Uterus (tissue), 4 donors: ENCODE results near the gene KCNJ13. TPM values are rescaled to one million over a fixed set of nuclear protein-coding genes. Genes with fewer than 3 reads are reported as not detected.

Experiments
- DNase-seq, 2 donors: peaks; one replicate each; pipeline ENCODE4 v3.0.0-alpha.2; 2019 to 2020
- H3K27ac ChIP-seq, 2 donors: fragments of 200-600 bp; sonication (generic); 1 replicate in 1 of 2; 2 replicates in 1 of 2; pipeline ENCODE4 v1.5.1; 2016 to 2018
- H3K27me3 ChIP-seq, 2 donors: fragments of 200-600 bp; sonication (generic); one replicate each; pipeline ENCODE4 v1.5.1; 2018 to 2019; ENCODE audit warnings: control low read depth in 1 of 2
- H3K36me3 ChIP-seq, 2 donors: fragments of 200-600 bp; sonication (generic); one replicate each; pipeline ENCODE4 v1.5.1; 2019; ENCODE audit warnings: control low read depth in 1 of 2
- H3K4me1 ChIP-seq, 2 donors: fragments of 200-600 bp; sonication (generic); one replicate each; pipeline ENCODE4 v1.5.1; 2018 to 2019; ENCODE audit warnings: control low read depth in 1 of 2
- H3K4me3 ChIP-seq, 2 donors: fragments of 200-600 bp; sonication (generic); 1 replicate in 1 of 2; 2 replicates in 1 of 2; pipeline ENCODE4 v1.5.1; 2018 to 2019; ENCODE audit warnings: mild to moderate bottlenecking in 1 of 2
- H3K9me3 ChIP-seq, 2 donors: fragments of 200-600 bp; sonication (generic); one replicate each; pipeline ENCODE4 v1.5.1; 2019; ENCODE audit warnings: control low read depth in 1 of 2
- POLR2A ChIP-seq, 2 donors: fragments of 450-650 bp; IDR thresholded peaks; one replicate each; pipeline ENCODE4 v1.6.1; 2016; ENCODE audit warnings: antibody characterized with exemption in 2 of 2, mild to moderate bottlenecking in 1 of 2, moderate library complexity in 1 of 2
- intact Hi-C: fragments of 100-400 bp; cut with DNase I; formaldehyde crosslinking; loops from one replicate; pipeline ENCODE4 v1.15.1; 2023; ENCODE audit warnings: low total_unique reads
- total RNA-seq, 4 donors: library from RNA; depleted of rRNA in 3 of 4; stranded (reverse); fragments of >200 nt in 3 of 4; gene quantifications; one replicate each; pipeline versions ENCODE4 v1.1.0 to v1.2.4, GENCODE V29; 2014 to 2023
- TF ChIP-seq, protein P1 (sequence below), 4 experiments: fragments of 200-600 bp in 2 of 4; fragments of 450-650 bp in 2 of 4; sonication (generic) in 2 of 4; IDR thresholded peaks; one replicate each; pipeline ENCODE4 v1.5.1; 2016 to 2019; ENCODE audit warnings: antibody characterized with exemption in 4 of 4, mild to moderate bottlenecking in 2 of 4, moderate library complexity in 1 of 4
- donor health status: DM: yes; HTN: yes; CAD: no.

Gene KCNJ13
- total RNA-seq, 4 donors from 2014 or later, result not detected

DNA sequence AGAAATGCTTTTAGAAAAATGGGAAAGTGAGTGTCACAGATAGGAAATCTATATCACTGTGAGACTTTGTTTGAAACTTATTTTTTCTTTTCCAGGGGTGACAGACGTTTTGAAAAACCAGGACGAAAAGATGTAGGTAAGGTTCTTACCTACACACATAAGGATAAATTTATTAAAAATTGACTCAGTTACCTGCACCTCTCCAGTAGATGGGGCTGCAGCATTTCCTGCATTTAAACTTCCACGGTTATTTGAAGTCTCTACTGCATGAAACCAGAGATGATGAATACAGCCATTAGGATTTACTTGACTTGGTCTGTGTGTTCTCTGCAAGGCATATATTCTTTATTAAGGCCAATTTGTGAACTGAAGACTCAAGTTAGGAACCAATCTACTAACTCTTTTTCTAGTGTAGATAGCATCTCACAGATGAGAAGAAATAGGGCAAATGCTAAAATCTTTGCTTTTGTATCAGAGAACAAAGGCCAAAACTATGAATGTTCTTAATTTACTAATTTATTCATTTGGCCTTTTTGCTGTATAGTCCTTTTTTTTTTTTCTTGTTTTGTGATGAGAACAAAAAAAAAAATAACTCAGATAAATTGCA lies 15.0 kb downstream of the KCNJ13 start:
- H3K4me1 ChIP-seq, result no peaks in the 10 kb centered on the region
- no peak overlapping the region for H3K27ac ChIP-seq
- intact Hi-C loops, result no loop called here
- TF ChIP-seq, protein P1, sequence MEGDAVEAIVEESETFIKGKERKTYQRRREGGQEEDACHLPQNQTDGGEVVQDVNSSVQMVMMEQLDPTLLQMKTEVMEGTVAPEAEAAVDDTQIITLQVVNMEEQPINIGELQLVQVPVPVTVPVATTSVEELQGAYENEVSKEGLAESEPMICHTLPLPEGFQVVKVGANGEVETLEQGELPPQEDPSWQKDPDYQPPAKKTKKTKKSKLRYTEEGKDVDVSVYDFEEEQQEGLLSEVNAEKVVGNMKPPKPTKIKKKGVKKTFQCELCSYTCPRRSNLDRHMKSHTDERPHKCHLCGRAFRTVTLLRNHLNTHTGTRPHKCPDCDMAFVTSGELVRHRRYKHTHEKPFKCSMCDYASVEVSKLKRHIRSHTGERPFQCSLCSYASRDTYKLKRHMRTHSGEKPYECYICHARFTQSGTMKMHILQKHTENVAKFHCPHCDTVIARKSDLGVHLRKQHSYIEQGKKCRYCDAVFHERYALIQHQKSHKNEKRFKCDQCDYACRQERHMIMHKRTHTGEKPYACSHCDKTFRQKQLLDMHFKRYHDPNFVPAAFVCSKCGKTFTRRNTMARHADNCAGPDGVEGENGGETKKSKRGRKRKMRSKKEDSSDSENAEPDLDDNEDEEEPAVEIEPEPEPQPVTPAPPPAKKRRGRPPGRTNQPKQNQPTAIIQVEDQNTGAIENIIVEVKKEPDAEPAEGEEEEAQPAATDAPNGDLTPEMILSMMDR (IDR thresholded peaks at IDR 0.05), result peak in 2 of 4 experiments; percentile 19 to 27
- TF ChIP-seq POLR2A (IDR thresholded peaks at IDR 0.05), result no peak
- no peak overlapping the region for H3K4me3 ChIP-seq
- no peak for DNase-seq
- no peaks in the 10 kb centered on the region for H3K36me3 ChIP-seq
- no peaks in the 10 kb centered on the region for H3K27me3 ChIP-seq
- no peaks in the 10 kb centered on the region for H3K9me3 ChIP-seq

DNA sequence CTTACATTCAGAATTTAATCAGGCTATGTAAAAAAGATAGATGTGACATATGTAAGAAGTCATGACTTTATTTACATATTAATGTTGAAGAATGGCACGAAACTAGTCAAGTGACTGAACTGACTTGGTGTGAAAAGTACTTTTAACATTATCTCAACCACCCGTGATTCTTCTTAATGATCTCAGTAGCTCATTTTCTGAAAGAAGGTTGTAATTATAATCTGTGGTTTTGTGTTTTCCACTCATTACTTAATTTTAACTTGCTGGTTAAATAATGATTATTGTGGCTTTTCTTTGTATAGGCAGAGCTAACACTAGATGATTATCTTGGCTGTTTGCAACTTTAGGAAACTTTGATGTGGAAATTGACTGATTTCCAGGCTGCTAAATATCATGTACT lies 18.5 kb downstream of the KCNJ13 start:
- intact Hi-C loops, result no loop called here
- no peak for DNase-seq
- Histone ChIP-seq H3K27ac (no peak overlapping the region), H3K27me3 (no peaks in the 10 kb centered on the region), H3K9me3 (no peaks in the 10 kb centered on the region), H3K36me3 (no peaks in the 10 kb centered on the region), H3K4me3 (no peak overlapping the region), H3K4me1 (no peaks in the 10 kb centered on the region)
- no peak for TF ChIP-seq POLR2A (IDR thresholded peaks at IDR 0.05)
- TF ChIP-seq, protein P1 (IDR thresholded peaks at IDR 0.05), result no peak

DNA sequence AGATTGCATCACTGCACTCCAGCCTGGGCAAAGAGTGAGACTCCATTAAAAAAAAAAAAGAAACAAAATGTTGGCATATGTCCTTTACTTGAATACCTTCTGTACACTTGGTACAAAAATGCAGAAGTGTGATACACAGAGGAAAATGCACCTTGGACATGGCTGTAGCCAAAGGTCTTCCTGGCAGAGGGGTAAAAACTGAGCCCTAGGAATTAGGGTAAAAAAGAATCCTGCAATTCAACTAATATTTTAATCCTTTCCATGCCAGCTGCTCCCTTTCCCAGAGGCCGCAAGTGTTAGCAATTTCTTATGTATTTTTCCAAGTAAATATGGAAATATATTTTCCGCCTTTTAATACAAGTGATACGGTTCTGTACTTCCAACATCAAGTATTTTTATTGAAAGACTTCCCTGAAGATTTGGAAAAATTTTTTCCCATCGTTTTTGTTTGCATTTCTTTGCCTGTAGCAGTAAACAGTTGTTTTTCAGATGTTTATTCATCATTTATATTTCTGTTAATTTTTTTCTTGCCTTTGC lies 26.2 kb downstream of the KCNJ13 start:
- Histone ChIP-seq H3K4me3 (no peak overlapping the region), H3K27ac (no peak overlapping the region), H3K9me3 (no peaks in the 10 kb centered on the region), H3K4me1 (no peaks in the 10 kb centered on the region), H3K36me3 (no peaks in the 10 kb centered on the region), H3K27me3 (no peaks in the 10 kb centered on the region)
- intact Hi-C loops, result no loop called here
- no peak for DNase-seq
- TF ChIP-seq, protein P1 (IDR thresholded peaks at IDR 0.05), result no peak
- TF ChIP-seq POLR2A (IDR thresholded peaks at IDR 0.05), result no peak

DNA sequence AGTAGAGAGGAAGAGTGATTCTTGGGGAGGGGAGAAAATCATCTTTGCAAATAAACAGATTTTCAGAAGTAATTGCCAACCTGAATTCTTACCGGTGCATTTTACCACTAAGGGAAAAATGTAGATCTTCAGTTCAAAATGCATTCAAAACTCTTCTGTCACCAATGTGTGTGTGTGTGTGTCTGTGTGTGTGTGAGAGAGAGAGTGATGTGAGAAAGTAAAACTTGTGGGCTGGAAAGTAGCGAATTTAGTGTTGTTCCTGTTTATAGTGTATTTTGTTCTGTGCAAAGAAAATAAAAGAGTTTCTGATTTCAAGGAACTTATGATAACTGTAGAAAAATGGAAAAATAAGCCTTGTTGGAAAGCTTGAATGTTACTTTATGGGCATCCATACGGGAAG lies 27.0 kb downstream of the KCNJ13 start:
- no peak for DNase-seq
- H3K4me1 ChIP-seq, result no peaks in the 10 kb centered on the region
- no peak overlapping the region for H3K27ac ChIP-seq
- no peaks in the 10 kb centered on the region for H3K36me3 ChIP-seq
- H3K9me3 ChIP-seq, result no peaks in the 10 kb centered on the region
- no peak overlapping the region for H3K4me3 ChIP-seq
- intact Hi-C loops, result no loop called here
- H3K27me3 ChIP-seq, result no peaks in the 10 kb centered on the region
- no peak for TF ChIP-seq POLR2A (IDR thresholded peaks at IDR 0.05)
- TF ChIP-seq, protein P1 (IDR thresholded peaks at IDR 0.05), result no peak

DNA sequence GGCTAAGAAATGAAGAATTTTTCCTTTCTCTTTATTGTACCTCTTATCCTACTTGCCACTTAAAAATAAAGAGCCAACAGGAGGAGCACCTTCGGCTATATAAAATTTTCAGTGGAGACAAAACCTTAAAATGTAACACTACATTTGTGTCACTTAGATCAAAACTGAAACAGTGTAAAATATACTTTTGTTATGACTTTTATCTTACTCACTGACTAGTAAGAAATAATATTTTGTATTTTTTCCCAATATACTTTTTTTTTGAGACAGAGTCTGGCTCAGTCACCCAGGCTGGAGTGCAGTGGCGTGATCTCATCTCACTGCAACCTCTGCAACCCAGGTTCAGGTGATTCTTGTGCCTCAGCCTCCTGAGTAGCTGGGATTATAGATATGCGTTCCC lies 28.3 kb downstream of the KCNJ13 start:
- H3K4me1 ChIP-seq, result no peaks in the 10 kb centered on the region
- no peak overlapping the region for H3K27ac ChIP-seq
- H3K9me3 ChIP-seq, result no peaks in the 10 kb centered on the region
- no peak overlapping the region for H3K4me3 ChIP-seq
- no peak for DNase-seq
- no peaks in the 10 kb centered on the region for H3K27me3 ChIP-seq
- TF ChIP-seq, protein P1 (IDR thresholded peaks at IDR 0.05), result no peak
- TF ChIP-seq POLR2A (IDR thresholded peaks at IDR 0.05), result no peak
- intact Hi-C loops, result no loop called here
- no peaks in the 10 kb centered on the region for H3K36me3 ChIP-seq
